ENCODE data around the gene ZNF236.

DNA sequence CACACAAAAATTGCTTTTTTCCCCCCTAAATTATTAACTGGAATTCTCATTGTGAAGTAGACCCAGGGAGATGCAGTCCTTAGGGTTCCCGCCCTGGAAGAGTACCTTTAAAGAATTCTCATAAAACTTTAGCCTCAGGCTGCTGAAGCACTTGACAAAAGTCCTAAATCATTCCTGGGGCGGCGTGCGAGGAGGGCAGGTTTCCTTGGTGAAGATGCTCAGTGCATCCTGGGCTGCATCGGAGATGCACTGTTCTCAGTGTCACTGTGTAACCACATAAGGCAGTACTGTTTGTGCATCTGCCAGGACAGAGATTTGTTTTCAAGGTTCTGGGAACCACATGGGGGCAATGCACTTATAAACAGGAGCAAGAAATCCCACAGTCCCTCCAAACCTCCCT lies 62.6 kb downstream of the ZNF236 start:
- TF ChIP-seq CTCF (IDR thresholded peaks at IDR 0.05) (no peak), EP300 (IDR thresholded peaks at IDR 0.05) (no peak), POLR2A (IDR thresholded peaks at IDR 0.05) (no peak)

Measured in sigmoid colon (tissue), 4 donors.